ENCODE results near the gene CRAMP1.

CRAMP1 gene

GRCh38 chr16:1639282-1639681 is 27.1 kb downstream of the CRAMP1 start:
- peaks cover 21% of the 10 kb centered on the region for H3K4me1 Mint-ChIP-seq
- H3K9me3 Mint-ChIP-seq, result no peaks in the 10 kb centered on the region
- no peak overlapping the region for H3K4me3 Mint-ChIP-seq
- no peak for ATAC-seq
- no peaks in the 10 kb centered on the region for H3K27me3 Mint-ChIP-seq
- no peak overlapping the region for H3K27ac Mint-ChIP-seq
- no peak for DNase-seq

GRCh38 chr16:1639860-1640259 is 27.7 kb downstream of the CRAMP1 start:
- no peak for DNase-seq
- Mint-ChIP-seq H3K27ac (no peak overlapping the region), H3K9me3 (no peaks in the 10 kb centered on the region), H3K4me3 (no peak overlapping the region), H3K27me3 (no peaks in the 10 kb centered on the region), H3K4me1 (peaks cover 19% of the 10 kb centered on the region)
- ATAC-seq, result no peak

- DNase-seq (no peak), ATAC-seq (no peak)
- no peaks in the 10 kb centered on the region for H3K9me3 Mint-ChIP-seq
- H3K4me3 Mint-ChIP-seq, result no peak overlapping the region
- peaks cover 18% of the 10 kb centered on the region for H3K4me1 Mint-ChIP-seq
- H3K27ac Mint-ChIP-seq, result peak overlapping the region in 1 of 2 donors; percentile 21
- no peaks in the 10 kb centered on the region for H3K27me3 Mint-ChIP-seq
Observed at GRCh38 chr16:1640261-1640941, 28.2 kb downstream of the CRAMP1 start.

GRCh38 chr16:1641261-1641660 is 29.1 kb downstream of the CRAMP1 start:
- Mint-ChIP-seq H3K4me3 (no peak overlapping the region), H3K27me3 (no peaks in the 10 kb centered on the region), H3K4me1 (peaks cover 27% of the 10 kb centered on the region), H3K27ac (no peak overlapping the region), H3K9me3 (no peaks in the 10 kb centered on the region)
- DNase-seq (no peak), ATAC-seq (no peak)

GRCh38 chr16:1642148-1642547 is 30.0 kb downstream of the CRAMP1 start:
- Mint-ChIP-seq H3K4me3 (no peak overlapping the region), H3K9me3 (no peaks in the 10 kb centered on the region), H3K27ac (peak overlapping the region in 1 of 2 donors; percentile 88), H3K4me1 (peaks cover 33% of the 10 kb centered on the region), H3K27me3 (no peaks in the 10 kb centered on the region)
- ATAC-seq (no peak), DNase-seq (no peak)

- Mint-ChIP-seq H3K4me1 (peaks cover 36% of the 10 kb centered on the region), H3K27me3 (no peaks in the 10 kb centered on the region), H3K27ac (no peak overlapping the region), H3K9me3 (no peaks in the 10 kb centered on the region), H3K4me3 (no peak overlapping the region)
- ATAC-seq (no peak), DNase-seq (no peak)
Observed at GRCh38 chr16:1642753-1643152, 30.6 kb downstream of the CRAMP1 start.

- ATAC-seq (no peak), DNase-seq (no peak)
- no peaks in the 10 kb centered on the region for H3K27me3 Mint-ChIP-seq
- peaks cover 38% of the 10 kb centered on the region for H3K4me1 Mint-ChIP-seq
- no peak overlapping the region for H3K27ac Mint-ChIP-seq
- H3K4me3 Mint-ChIP-seq, result no peak overlapping the region
- no peaks in the 10 kb centered on the region for H3K9me3 Mint-ChIP-seq
Observed at GRCh38 chr16:1643521-1643920, 31.4 kb downstream of the CRAMP1 start.

GRCh38 chr16:1645914-1646525 is 33.9 kb downstream of the CRAMP1 start:
- peak; percentile 21 to 35 for DNase-seq
- ATAC-seq, result peak; percentile 95
- H3K27me3 Mint-ChIP-seq, result no peaks in the 10 kb centered on the region
- peaks cover 32% of the 10 kb centered on the region for H3K4me1 Mint-ChIP-seq
- H3K4me3 Mint-ChIP-seq, result peak overlapping the region in 1 of 2 donors; percentile 2
- peak overlapping the region; percentile 20 to 81 for H3K27ac Mint-ChIP-seq
- no peaks in the 10 kb centered on the region for H3K9me3 Mint-ChIP-seq

- Mint-ChIP-seq H3K27ac (peak overlapping the region in 1 of 2 donors; percentile 79), H3K4me1 (peaks cover 27% of the 10 kb centered on the region), H3K9me3 (no peaks in the 10 kb centered on the region), H3K27me3 (no peaks in the 10 kb centered on the region), H3K4me3 (no peak overlapping the region)
- DNase-seq (no peak), ATAC-seq (no peak)
Observed at GRCh38 chr16:1647856-1648255, 35.7 kb downstream of the CRAMP1 start.

- Mint-ChIP-seq H3K27ac (no peak overlapping the region), H3K4me3 (no peak overlapping the region), H3K27me3 (no peaks in the 10 kb centered on the region), H3K4me1 (peaks cover 23% of the 10 kb centered on the region), H3K9me3 (no peaks in the 10 kb centered on the region)
- DNase-seq (no peak), ATAC-seq (no peak)
Observed at GRCh38 chr16:1650131-1650530, 38.0 kb downstream of the CRAMP1 start.

GRCh38 chr16:1651094-1651973 is 39.2 kb downstream of the CRAMP1 start:
- H3K4me3 Mint-ChIP-seq, result no peak overlapping the region
- H3K27me3 Mint-ChIP-seq, result no peaks in the 10 kb centered on the region
- H3K4me1 Mint-ChIP-seq, result peaks cover 11% of the 10 kb centered on the region
- ATAC-seq (no peak), DNase-seq (no peak)
- no peaks in the 10 kb centered on the region for H3K9me3 Mint-ChIP-seq
- H3K27ac Mint-ChIP-seq, result peak overlapping the region in 1 of 2 donors; percentile 65

- H3K4me3 Mint-ChIP-seq, result no peak overlapping the region
- peak overlapping the region; percentile 44 to 76 for H3K27ac Mint-ChIP-seq
- H3K4me1 Mint-ChIP-seq, result peaks cover 6% of the 10 kb centered on the region
- no peaks in the 10 kb centered on the region for H3K9me3 Mint-ChIP-seq
- H3K27me3 Mint-ChIP-seq, result no peaks in the 10 kb centered on the region
- no peak for ATAC-seq
- no peak for DNase-seq
Observed at GRCh38 chr16:1651974-1652312, 39.8 kb downstream of the CRAMP1 start.

GRCh38 chr16:1653023-1653422 is 40.9 kb downstream of the CRAMP1 start:
- Mint-ChIP-seq H3K27me3 (no peaks in the 10 kb centered on the region), H3K4me3 (no peak overlapping the region), H3K27ac (no peak overlapping the region), H3K4me1 (no peaks in the 10 kb centered on the region), H3K9me3 (no peaks in the 10 kb centered on the region)
- DNase-seq (no peak), ATAC-seq (no peak)

GRCh38 chr16:1654505-1655268 is 42.5 kb downstream of the CRAMP1 start:
- Mint-ChIP-seq H3K4me3 (no peak overlapping the region), H3K27me3 (no peaks in the 10 kb centered on the region), H3K27ac (no peak overlapping the region)

GRCh38 chr16:1655269-1655807 is 43.2 kb downstream of the CRAMP1 start:
- Mint-ChIP-seq H3K4me1 (no peaks in the 10 kb centered on the region), H3K27me3 (no peaks in the 10 kb centered on the region), H3K27ac (no peak overlapping the region), H3K4me3 (no peak overlapping the region), H3K9me3 (no peaks in the 10 kb centered on the region)
- DNase-seq (no peak), ATAC-seq (no peak)

More at GRCh38 chr16:1654505-1655268, 42.5 kb downstream of the CRAMP1 start:
- DNase-seq, result no peak
- ATAC-seq, result no peak
- no peaks in the 10 kb centered on the region for H3K4me1 Mint-ChIP-seq
- H3K9me3 Mint-ChIP-seq, result no peaks in the 10 kb centered on the region

Measured in stimulated activated naive CD8-positive, alpha-beta T cell treated with anti-CD3 and anti-CD28 coated beads, Interleukin-15, amount 100 ng/mL, for 72 hours (primary cell).